Stimulated activated CD8-positive, alpha-beta memory T cell treated with anti-CD3 and anti-CD28 coated beads, Interleukin-12 subunit alpha, Interleukin-12 subunit beta, amount 100 ng/mL, for 1 hour (primary cell): ENCODE data around the gene C1orf122.

Source experiments
- DNase-seq: peaks from one replicate; pipeline ENCODE4 v3.0.0-alpha.2; 2020; ENCODE audit warnings: low read depth

The C1orf122 gene

DNA sequence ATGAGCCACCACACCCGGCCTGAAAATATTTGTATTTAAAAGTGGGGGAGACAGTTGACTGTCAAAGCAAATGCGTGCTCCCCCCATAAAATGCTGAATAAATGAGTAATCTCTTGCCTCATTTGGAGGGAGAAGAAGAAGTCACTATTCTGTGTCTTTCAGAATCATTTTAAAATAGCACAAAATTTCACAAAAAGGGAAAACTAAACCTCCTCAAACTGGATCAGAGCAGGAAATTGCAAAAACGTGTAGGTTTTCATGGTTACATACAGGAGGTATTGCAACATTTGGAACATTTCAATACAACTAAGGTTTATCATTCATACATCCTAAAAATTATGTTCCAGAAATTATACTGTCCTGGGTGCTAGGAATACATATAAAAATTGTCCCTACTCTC lies 38.2 kb downstream of the C1orf122 start:
- no peak for DNase-seq

DNA sequence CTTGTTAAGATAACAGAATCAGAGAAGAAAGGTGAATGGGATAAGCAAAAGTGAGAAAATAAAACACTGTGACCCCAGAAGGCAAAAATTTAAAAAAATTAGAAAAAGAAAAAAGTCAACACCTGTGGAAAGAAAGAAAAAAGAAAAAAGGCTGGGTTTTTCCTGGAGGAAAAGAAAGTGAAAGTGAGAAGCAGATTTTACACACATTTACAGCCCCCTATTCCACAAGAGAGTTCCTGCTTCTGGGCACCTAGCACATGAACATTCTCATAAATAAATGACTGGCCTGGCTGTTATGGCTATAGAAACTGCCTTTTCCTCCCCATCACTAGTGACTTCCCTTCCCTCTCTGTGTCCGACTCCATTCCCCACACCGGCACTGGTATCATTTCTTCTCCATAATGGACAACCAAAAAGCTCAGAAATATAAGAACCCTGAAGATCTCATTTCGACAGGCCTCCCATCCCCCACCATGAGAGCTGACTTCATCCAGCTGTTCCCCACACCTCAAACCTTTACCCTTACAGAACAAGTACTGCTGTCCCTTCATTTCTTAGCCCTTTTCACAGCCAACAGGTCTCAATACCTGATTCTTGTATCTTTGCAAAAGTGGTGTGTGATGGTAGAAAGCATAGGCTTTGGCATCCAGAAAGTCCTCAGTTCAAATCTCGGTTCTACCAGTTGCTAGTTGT lies 39.2 kb downstream of the C1orf122 start:
- DNase-seq: no peak

DNA sequence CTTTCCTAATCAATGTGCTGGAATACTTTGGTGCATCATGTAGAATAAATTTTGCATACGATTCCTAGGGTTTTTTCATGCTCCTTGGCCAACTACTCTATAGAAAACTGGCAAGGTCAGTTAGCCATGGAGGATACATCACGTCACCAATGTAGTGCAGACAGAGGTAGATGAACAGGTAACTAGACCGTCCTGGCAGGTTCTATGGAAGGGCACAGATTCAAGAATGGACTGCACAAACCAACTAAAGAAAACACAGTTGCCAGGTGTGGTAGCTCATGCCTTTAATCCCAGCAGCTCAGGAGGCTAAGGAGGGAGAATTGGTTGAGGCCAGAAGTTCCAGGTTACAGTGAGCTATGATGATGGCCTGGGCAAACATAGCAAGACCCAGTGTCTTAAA lies 41.9 kb downstream of the C1orf122 start:
- no peak for DNase-seq

DNA sequence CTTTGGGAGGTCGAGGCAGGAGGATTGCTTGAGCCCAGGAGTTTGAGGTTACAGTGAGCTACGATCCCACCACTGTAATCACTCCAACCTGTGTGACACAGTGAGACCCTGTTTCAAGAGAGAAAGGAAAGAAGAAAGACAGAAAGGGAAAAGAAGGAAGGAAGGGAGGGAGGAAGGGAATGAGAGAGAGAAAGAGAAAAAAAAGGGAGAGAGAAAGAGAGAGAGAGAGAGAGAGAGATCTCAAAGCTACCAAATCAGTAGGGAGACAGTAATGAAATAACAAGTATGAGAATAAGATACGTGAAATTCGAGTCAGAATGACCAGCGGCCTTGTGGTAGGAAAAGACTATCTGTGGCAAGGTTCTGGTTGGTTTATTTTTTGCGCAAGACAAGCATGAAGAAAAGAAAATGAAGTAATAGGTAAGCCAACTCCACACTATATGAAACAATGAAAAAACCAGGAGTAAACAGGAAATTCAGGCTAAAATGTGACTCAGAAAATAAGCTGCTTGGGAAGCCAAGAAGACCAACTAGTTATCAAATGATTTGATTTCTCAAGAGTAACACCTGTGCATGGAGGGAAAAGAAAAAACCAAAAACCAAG lies 42.9 kb downstream of the C1orf122 start:
- DNase-seq: no peak

DNA sequence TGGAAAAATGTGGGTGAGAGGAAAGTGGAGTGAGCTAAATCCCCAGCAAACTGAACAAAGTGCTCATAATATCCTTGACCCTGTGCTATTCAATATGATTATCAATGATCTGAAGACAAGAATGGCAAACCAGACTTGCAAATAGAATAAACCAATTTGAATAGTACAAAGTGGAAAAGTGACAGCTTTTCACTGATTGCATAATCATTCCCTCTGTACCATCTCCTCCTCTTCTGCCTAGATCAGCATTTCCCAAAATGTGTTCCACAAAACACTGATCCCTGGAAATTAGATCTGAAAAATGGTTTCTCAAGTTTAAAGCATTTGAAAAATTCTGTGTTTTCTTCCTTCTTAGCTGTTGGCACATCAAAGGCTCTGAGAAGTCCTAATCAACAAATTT lies 43.7 kb downstream of the C1orf122 start:
- no peak for DNase-seq

DNA sequence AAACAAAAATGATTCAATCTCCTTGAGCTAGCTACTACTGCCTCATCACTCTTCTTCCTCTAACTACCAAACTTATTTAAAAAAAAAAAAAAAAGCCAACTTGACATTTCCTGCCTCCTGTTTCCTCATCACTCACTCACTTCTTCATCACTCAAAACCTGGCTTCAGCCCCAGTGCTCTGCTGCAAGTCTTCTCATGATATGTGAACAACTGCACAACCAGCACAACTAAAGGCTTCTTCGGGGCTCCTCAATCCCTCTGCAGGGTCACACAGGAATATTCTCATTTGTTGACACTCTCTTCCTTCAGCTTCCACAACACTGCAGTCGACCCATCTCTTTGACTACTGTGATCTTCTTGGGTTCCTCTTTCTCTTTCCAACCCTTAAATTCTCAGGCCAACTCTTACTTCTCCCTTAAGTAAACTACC lies 44.2 kb downstream of the C1orf122 start:
- DNase-seq: no peak

DNA sequence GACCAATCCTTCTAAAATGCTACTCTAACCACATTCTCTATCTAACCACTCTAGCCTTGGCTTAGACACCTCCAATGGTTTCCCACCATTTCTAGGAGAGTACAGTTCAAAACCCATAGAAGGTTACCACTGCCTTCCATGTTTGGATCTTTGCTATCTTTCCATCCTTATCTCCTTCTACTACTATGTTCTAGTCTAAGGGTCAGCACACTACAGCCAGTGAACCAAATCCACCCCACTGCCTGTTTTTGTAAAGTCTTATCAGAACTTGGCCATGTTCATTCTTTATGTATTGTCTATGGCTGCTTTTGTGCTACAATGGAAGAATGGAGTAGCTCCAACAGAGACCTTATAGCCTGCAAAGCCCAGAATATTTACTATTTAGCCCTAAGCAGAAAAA lies 45.6 kb downstream of the C1orf122 start:
- no peak for DNase-seq

DNA sequence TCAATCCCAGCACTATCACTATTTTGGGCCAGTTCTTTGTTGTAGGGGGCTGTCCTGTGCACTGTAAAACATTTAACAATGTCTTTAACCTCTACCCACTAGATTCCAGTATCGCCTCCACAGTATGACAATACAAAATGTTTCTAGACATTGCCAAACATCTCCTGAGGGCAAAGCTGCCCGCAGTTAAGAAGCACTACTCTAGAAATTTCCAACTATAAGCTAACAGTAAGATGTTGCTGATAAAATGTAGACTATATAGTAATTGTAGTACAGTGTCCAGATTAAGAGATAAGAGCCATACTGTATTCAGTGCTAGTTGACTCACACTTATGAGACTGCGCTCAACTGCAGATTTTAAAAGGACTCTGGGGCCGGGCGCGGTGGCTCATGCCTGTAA lies 46.8 kb downstream of the C1orf122 start:
- DNase-seq: no peak
